Stromal cell of bone marrow (primary cell): ENCODE measurements around the gene VPS8.

ENCODE experiments used
- DNase-seq: peaks from one replicate; pipeline ENCODE4 v3.0.0-alpha.2; 2012; ENCODE audit warnings: low read depth

The VPS8 gene

DNA sequence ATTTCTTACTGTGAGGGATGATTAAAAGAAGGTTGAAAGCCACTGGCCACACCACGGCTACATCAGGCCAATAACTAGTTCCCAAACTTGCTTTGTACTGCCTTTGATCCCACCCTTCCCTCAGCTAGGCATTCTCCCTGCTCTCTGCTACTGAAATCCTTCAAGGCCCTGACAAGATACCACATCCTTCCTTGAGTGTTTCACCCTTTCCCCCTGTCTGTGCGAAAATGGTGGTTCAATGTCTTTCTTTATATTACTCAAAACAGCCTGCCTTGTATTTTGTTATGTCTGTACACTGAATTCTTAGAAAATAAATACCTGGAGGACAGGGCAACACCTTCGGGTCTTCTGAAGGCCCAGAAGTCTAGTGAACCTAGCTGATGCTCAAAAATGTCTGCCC lies 932 bp upstream of the VPS8 start:
- DNase-seq = no peak

DNA sequence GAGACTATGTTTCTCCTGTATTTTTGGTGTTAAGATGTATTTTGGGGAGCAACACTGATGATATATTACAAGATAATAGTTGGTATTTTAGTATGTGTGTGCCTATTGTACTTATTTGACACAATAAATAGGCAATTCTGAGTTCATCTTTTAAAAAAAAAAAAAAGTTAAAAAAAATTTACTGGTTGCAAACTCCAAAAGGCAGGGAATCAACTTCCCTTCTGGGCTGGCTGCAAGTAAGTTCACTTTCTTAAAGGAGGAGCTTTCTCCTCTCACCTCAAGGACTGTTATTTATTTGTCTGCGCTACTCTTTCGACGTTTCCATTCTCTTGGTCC lies 335 bp upstream of the VPS8 start:
- no peak for DNase-seq

DNA sequence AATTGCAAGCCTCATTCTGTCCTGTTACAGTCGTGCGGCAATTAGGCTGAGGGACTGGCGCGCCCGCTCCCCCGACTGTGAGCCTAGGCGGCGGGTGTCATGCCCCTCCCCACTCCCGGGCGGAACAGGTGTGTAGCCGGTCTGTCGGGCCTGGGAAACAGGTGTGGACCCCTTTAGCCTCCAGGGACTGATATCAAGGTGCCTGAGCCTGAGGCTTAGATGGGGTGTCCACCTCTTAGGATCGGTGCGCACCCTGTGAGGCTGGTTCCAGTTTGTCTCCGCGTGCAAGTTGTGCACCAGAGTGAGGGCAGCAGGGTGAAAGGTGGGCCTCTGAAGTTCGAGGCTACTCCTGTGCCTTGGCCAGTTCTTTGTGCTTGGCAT lies 686 bp downstream of the VPS8 start:
- no peak for DNase-seq

DNA sequence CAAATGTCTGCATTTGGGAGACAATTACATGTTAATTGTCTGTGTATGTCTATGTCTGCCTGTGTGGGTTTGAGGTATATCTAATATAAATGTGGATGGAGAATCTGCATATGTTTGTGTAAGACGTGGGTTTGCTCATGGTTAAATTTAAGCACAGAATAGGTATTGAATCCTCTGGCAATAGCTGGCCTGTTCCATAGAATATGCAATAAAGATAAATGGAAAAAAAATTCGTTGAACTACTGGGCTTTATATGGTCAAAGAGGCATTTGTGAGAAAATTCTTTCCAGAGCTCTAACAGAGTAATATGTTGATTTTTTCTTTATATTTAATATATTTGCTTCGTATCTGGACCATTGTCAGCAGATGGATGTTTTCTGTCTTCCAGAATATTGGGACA lies 1.4 kb downstream of the VPS8 start:
- DNase-seq = no peak

DNA sequence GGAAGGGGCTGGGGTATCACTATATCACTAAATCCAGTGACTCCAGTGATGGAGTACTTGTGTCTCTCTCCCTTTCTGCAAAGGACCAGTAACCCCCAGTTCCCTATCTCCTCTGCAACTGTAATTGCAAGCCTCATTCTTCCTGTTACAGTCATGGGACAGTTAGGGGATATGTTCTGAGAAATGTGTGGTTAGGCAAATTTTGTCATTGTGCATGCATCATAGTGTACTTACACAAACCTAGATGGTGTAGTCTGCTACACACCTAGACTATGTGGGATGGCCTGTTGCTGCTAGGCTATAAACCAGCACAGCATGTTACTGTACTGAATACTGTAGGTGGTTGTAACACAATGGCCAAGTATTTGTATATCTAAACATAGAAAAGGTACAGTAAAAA lies 2.2 kb downstream of the VPS8 start:
- no peak for DNase-seq

DNA sequence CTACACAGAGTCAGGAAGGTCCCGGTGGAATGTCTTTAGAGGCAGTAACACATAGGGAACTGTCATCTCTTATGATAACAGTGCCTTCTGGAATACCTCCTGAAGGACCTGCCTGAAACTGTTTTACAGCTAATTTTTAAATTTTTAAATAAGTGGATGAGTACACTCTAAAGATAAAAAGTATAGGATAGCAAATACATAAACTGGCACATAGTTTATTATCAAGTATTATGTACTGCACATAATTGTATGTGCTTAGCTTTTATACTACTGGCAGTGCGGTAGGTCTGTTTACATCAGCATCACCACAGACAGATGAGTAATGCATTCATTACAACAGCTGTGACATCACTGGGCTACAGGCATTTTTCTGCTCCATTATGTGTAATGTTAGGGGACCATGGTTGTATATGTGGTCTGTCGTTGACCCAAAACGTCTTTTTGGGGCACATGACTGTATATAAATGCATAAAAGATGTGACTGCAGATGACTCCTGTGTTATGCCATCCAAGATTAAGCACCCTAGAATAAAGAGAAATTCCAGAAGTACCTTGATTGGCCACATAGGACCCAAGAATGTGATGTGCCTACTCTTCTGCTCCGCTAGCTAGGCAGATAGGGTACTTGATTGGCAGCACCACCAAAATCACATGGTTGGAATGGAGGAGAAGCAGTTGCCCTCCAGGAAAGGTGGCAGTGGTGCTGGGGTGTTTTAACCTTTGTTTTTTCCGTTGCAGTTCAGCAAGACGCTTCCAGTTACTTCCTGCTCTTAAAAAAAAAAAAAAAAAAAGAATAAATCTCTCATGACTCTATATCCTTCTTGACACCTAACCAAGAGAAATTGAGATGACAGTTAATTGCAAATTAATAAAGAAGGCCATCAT lies 3.3 kb downstream of the VPS8 start:
- DNase-seq = peak; percentile 13

DNA sequence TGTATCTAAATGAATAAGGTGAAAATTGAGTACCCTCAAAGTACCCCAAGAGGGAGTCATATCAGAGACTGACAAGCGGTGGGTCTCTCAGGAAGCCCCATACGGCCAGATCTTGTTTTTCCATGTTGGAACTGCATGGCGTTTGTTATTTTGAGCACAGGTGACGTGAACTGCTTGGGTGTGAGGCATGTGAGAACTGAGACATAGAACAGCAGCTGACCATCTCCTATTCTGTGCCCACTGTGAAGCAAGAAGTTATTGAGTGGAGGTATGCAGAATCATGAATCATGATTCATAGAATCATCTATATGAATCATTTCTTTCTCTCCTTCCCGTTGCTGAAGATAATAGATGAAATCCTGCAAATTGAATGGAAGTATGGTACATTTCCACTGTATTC lies 4.6 kb downstream of the VPS8 start:
- DNase-seq = no peak

DNA sequence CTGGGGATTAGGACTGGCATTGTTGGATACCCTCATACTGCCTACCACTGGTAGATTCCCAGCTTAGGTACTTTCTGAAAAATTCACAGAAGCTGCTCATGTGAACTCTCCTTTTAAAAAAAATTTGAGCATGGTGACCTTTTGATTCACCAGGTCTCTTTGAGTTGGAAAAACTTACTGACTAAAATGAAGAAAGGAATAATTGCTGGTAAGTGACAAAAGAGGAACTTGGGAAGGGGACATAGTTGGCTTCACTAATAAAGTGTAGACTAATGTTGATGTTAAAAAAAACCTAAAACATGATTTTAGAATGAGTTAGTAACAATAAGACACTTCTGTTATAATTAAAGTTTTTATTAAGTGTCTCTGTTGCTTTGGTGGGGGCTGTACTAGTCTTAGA lies 8.6 kb downstream of the VPS8 start:
- no peak for DNase-seq

DNA sequence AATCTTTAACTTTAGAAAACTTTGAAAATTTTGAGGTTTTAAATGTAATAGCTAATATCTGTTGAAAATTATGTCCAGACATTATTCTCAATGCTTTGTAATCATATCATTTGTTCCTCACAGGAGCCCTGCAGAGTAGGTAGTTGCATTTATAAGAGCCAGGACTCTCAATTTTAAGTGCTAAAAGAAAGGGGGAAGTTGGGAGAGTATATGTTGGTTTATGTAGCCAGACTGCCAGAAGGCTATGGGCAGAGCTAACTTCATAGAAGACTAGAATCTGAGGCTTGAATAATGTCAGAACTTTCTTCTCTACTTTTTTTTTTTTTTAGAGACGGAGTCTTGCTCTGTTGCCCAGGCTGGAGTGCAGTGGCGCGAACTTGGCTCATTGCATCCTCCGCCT lies 9.1 kb downstream of the VPS8 start:
- DNase-seq = no peak

DNA sequence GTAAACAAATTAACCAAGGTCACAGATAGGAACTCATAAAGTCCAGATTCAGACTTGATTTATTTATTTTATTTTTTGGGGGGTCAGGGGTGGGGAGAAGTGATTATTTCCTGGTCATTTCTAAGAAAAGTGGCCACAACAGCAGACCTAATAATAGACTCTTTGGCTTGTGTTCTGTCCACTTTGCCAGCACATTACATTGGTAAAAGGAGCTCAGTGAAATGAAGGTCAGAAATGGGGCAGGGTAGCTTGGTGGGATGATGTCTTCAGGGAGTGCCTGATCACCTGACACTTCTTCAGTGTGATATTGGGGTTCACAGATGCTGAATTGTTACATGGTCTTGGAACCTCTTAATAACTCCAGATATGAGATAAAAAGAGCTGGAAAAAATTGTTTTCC lies 10.1 kb downstream of the VPS8 start:
- DNase-seq = no peak

DNA sequence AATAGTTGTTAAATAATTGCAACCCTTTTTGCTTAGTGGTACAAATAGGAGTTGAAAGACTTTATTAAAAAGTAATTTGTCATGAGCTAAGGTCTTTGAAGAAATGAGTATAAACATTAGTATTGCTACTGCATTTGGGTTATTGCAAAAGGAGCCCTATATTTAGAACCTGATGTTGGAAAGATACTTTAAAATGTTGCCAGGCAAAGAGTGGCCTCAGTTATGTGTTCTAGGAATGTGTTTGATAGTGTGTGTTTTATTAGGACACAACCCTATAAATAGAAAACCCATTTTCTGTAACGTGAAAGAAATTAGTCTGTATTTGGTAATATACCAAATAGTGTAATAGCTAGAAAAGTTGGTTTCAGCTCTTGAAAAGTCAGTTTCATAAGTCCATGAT lies 10.7 kb downstream of the VPS8 start:
- no peak for DNase-seq

DNA sequence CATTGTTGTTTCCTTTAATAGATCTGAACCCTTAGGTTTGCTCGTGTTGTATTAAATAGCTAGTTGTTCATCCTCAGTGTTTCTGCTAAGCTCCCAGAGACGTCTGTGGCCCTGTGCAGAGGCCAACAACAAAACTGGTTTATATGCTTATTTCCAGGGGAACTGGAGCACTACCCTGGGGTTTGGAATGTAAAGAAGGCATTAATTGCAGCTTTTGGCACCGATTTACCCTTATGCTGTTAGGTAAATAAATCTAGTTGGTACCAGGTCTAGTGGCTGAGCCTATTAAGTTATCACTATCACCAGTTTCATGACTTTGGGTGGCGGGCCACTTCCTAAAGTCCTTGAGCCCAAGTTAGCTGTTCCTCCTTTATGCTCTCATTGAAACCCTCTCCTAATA lies 12.0 kb downstream of the VPS8 start:
- DNase-seq = no peak

DNA sequence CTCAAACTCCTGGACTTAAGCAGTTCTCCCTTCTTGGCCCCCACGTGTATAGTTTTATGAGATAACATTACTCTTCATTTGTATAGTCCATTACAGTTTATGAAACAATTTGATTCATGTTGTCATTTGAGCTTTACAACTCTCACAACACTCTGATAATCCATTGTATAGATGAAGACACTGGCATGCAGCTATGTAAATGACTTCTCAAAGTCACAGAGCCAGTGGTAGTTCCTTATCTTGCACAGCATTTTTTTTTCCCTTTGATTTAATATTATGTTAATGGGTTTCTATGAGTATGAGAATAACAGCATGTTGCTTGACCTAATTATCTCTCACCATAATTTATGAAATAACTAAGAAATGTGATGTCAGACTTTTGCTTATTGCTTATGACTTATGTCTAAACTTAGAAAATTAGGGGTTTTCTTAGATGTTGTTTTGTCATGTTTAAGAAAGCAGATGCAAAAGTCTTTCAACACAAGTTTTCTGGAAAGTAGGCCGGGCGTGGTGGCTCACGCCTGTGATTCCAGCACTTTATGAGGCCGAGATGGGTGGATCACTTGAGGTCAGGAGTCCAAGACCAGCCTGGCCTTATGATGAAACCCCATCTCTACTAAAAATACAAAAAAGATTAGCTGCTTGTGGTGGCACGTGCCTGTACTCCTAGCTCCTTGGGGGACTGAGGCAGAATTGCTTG lies 13.3 kb downstream of the VPS8 start:
- no peak for DNase-seq

DNA sequence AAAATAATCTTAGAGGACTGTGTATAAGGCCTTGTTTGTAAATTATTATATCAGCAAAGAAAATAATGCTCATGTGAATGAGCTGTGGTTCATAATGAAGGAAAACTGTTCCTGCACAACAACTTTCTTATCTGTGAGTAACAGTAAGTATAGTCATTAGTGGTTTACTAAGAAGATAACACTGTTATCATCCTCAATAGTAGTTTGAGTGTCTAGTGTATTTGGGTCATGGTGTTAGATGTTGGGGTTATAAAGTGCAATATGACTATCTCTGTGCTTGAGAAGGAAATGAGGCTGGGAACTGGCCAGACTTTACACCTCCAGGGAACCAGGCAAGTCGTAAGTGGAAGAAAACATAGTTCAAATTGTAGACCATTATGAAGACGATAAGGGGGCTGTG lies 15.6 kb downstream of the VPS8 start:
- DNase-seq = no peak

DNA sequence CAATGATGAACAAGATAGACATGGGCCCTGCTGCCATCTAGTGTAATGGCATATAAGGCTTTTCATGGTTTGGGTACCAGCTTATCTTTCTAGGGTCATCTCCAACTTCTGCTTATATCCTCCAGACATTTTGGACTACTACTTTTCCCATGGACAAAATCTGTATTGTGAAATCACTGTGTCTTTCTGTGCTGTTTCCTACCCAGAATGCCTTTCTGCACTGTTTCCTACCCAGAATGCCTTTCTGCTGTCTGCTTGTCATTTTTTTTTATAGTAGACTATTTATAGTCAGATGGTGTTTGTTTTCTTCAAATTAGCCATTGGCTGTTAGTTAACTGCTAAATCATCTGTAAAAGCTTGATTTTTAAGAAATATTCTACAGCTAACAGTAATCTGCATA lies 20.1 kb downstream of the VPS8 start:
- DNase-seq = no peak

DNA sequence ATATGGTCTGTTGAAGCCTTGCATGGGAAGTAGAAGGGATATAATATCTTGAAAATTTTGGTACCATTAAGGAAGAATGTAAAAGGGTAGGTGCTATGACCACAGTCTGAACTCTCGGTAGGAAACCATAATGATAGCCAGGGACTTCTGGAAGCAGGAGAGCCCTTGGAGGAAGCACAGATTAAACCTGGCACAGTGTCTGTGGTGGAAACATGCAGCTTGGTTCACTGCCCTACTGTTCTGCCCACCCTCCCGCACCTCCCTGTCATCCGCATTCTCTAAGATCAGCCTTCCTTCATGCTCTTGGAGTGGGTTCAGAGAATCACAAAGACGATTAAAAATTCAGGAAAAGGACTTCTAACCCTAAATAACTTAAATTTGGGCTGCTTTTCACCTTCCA lies 20.9 kb downstream of the VPS8 start:
- DNase-seq = no peak

DNA sequence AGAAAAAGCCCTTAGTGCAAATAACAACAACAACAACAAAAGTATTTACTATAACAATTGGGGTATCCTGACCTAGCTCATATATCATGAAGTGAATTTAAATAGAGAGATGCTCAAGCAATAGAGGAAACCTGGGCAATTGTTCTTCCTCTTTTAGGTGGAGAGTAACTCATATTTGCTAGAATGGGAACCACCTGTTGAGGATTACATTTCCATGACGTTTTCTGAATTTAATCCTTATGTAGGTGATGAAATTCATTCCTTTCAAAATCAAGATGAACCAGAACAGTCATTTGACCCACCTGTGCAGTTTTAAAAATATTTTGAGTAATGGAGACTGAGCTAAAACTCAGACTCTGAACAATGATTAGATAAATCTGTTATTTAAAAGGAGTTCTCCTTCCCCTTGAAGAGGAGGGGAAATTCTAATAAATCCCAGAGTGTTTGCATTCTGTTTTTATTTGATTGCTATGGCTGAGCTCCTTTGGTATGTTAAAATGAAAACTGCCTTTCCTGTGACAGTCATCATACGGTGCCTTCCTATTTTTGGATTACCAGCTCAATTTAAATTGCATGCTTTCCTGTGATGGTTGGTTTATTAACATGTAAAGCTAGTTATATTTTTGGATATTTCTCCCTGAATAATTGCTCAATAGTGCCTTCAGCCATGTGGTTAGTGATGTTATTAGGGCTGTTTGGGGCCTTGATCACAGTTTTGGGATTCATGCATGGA lies 24.3 kb downstream of the VPS8 start:
- DNase-seq = no peak

DNA sequence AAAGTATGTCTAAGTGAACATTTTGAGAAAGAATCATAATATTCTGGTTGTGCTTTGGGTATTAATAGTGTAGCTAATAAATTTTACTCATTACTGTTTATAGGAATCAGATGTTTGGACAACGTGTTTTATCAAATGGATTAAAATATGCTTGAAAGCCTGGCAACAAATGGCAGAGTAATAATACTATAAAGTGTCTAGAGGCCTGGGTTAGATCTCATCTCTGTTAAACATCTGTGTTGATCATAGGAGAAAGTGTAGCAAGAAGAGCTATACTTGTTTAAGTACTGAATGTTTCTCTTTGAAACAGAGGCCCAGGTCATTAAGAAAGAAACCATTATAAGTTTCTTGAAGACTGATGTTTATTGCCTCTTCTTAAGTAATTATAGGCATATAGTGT lies 30.5 kb downstream of the VPS8 start:
- no peak for DNase-seq

DNA sequence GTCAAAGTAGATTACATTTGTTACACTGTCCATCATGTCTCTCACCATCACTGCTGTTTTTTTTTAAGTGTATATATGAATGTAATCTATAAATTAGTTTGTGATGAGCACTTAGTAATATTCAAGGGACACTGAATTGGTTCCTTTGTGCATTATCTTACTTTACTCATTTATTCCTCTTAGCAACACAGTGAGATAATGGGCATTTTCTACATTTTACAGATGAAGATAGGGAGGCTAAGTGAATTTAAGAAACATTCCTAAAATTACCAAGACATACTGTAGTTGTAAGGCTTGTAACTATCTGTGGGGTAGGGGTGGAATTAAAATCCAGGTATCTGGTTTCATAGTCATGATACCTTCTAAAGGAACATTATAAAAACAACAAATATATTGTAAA lies 33.9 kb downstream of the VPS8 start:
- DNase-seq = no peak

DNA sequence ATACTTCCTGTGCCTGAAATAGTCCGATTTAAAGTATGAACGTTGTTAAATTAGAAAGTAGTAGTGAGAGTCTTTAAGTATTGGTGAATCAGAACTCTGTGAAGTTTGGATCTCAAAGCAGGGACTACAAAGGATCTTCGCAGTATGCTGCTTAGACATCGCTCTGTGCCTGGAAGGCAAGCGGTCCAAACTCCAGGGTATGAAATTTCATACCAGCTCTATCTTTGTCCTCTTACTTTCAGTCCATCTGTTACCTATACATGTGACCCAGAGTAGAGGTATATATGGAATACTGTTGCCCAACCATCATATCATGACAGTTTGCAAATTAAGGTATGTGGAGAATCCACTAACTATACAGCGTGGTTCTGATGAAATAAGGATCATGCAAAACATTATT lies 34.5 kb downstream of the VPS8 start:
- no peak for DNase-seq

DNA sequence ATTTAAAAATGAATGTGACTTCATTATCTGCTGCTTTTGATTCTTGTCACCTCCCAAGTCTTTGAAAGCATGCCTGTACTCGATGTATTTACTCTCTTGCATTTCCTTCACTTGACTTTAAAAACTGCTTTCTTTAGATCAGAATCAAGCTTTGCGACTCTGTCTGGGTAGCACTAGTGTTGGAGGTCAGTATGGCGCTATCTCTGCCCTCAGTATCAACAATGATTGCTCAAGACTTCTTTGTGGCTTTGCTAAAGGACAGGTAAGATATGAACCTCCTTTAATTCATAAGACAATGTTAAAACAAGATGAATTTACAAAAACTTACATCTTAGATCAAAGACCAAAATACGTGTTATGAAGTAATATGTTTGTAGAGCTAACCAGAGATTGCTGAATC lies 37.0 kb downstream of the VPS8 start:
- no peak for DNase-seq

DNA sequence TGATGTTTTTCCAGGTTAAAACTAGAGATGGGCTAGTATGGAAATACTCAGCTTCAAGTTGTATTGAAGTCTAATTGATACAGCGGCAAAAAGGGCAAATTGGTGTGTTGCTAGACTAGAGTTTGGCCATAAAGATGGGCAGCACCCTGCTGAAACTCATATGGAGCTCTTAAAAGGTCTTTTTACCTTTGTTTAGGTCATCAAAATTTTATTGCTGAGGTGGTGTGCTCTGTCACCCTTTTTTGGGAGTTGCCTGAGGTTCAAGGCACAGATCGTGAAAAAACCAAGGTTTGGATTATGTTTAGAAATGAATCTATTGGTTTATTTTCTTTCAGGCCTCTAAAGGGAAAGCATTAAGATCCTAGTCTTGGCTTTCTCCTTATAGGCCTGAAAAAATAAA lies 38.2 kb downstream of the VPS8 start:
- DNase-seq = no peak

DNA sequence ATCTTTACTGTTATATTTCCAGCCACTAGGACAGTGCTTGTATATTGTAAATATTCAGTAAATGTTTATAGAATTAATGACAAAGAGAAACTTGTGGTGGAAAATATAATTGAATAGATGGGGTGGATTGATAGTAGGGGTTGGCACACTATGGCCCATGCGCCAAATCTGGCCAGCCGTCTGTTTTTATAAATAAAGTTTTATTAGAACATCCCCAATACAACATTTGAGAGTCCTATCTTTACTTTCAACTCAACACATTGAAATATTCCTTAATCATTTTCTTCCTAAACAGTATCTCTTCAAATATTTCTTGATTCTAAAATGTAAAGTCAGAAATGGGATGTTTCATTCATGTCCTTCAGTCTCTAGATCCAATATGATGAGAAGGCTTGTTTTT lies 45.1 kb downstream of the VPS8 start:
- DNase-seq = no peak
